ENCODE data around the gene SPRR2G.
"Not testable (repeated sequence)": the region's sequence is repeated elsewhere in the genome, so short reads cannot be mapped to it uniquely, and the experiment has no call there.

SPRR2G gene

GRCh38 chr1:153128688-153129087 is 22.0 kb downstream of the SPRR2G start:
- not testable (repeated sequence) for H3K27ac Mint-ChIP-seq; DNase-seq; H3K4me3 Mint-ChIP-seq; ATAC-seq; H3K4me1 Mint-ChIP-seq; H3K36me3 Mint-ChIP-seq (ENCODE audit: low read depth)
- peaks cover 20% of the 10 kb centered on the region for H3K27me3 Mint-ChIP-seq
- peaks cover 18% of the 10 kb centered on the region for H3K9me3 Mint-ChIP-seq

GRCh38 chr1:153127296-153127695 is 23.4 kb downstream of the SPRR2G start:
- peaks cover 18% of the 10 kb centered on the region for H3K9me3 Mint-ChIP-seq
- DNase-seq (no peak), ATAC-seq (no peak)
- no peak overlapping the region for H3K4me3 Mint-ChIP-seq
- H3K4me1 Mint-ChIP-seq = no peaks in the 10 kb centered on the region
- H3K27me3 Mint-ChIP-seq = peaks cover 14% of the 10 kb centered on the region
- H3K36me3 Mint-ChIP-seq (ENCODE audit: low read depth) = no peaks in the 10 kb centered on the region
- no peak overlapping the region for H3K27ac Mint-ChIP-seq

- ATAC-seq (no peak), DNase-seq (no peak)
- Mint-ChIP-seq H3K36me3 (ENCODE audit: low read depth) (no peaks in the 10 kb centered on the region), H3K4me1 (no peaks in the 10 kb centered on the region), H3K4me3 (no peak overlapping the region), H3K27me3 (peaks cover 7% of the 10 kb centered on the region), H3K27ac (no peak overlapping the region), H3K9me3 (peaks cover 18% of the 10 kb centered on the region)
These were observed 25.2 kb downstream of the SPRR2G start for GRCh38 chr1:153125536-153125935.

GRCh38 chr1:153123793-153124192 is 26.9 kb downstream of the SPRR2G start:
- not testable (repeated sequence) for H3K36me3 Mint-ChIP-seq (ENCODE audit: low read depth); DNase-seq; H3K27me3 Mint-ChIP-seq; ATAC-seq; H3K27ac Mint-ChIP-seq; H3K4me3 Mint-ChIP-seq; H3K4me1 Mint-ChIP-seq
- H3K9me3 Mint-ChIP-seq = peaks cover 18% of the 10 kb centered on the region

GRCh38 chr1:153122831-153123421 is 27.8 kb downstream of the SPRR2G start:
- ATAC-seq (no peak), DNase-seq (no peak)
- Mint-ChIP-seq H3K27ac (no peak overlapping the region), H3K4me3 (no peak overlapping the region), H3K9me3 (peaks cover 18% of the 10 kb centered on the region), H3K36me3 (ENCODE audit: low read depth) (no peaks in the 10 kb centered on the region), H3K4me1 (no peaks in the 10 kb centered on the region), H3K27me3 (no peaks in the 10 kb centered on the region)

- ATAC-seq (no peak), DNase-seq (no peak)
- Mint-ChIP-seq H3K4me1 (no peaks in the 10 kb centered on the region), H3K4me3 (no peak overlapping the region), H3K36me3 (ENCODE audit: low read depth) (no peaks in the 10 kb centered on the region), H3K9me3 (peaks cover 17% of the 10 kb centered on the region), H3K27ac (no peak overlapping the region), H3K27me3 (no peaks in the 10 kb centered on the region)
These were observed 29.7 kb downstream of the SPRR2G start for GRCh38 chr1:153120945-153121344.

GRCh38 chr1:153119491-153119971 is 31.2 kb downstream of the SPRR2G start:
- no peak overlapping the region for H3K27ac Mint-ChIP-seq
- no peak for ATAC-seq
- H3K27me3 Mint-ChIP-seq = peaks cover 6% of the 10 kb centered on the region
- H3K4me1 Mint-ChIP-seq = no peaks in the 10 kb centered on the region
- no peak for DNase-seq
- H3K9me3 Mint-ChIP-seq = peaks cover 3% of the 10 kb centered on the region
- no peak overlapping the region for H3K4me3 Mint-ChIP-seq
- H3K36me3 Mint-ChIP-seq (ENCODE audit: low read depth) = no peaks in the 10 kb centered on the region

GRCh38 chr1:153115264-153115663 is 35.4 kb downstream of the SPRR2G start:
- DNase-seq; H3K4me1 Mint-ChIP-seq; H3K27ac Mint-ChIP-seq; ATAC-seq; H3K36me3 Mint-ChIP-seq (ENCODE audit: low read depth); H3K27me3 Mint-ChIP-seq; H3K4me3 Mint-ChIP-seq; H3K9me3 Mint-ChIP-seq: not testable (repeated sequence)

- H3K4me3 Mint-ChIP-seq = no peak within 1 kb of the TSS
- H3K36me3 Mint-ChIP-seq (ENCODE audit: low read depth) = no peaks in the 10 kb centered on the region
- ATAC-seq (no peak), DNase-seq (no peak)
- H3K27ac Mint-ChIP-seq = no peak within 1 kb of the TSS
- H3K27me3 Mint-ChIP-seq = peaks cover 6% of the 10 kb centered on the region
- no peaks in the 10 kb centered on the region for H3K4me1 Mint-ChIP-seq
- H3K9me3 Mint-ChIP-seq = no peaks in the 10 kb centered on the region
These were observed 37.3 kb downstream of the SPRR2G start, which contains the start of gene SPRR2F for GRCh38 chr1:153113416-153113815. Gene SPRR2F (minus strand): TSS chr1:153113516. CDS start chr1:153112733, 783 bp downstream.

GRCh38 chr1:153112454-153112853 is 38.2 kb downstream of the SPRR2G start:
- not testable (repeated sequence) for H3K9me3 Mint-ChIP-seq; DNase-seq; H3K4me3 Mint-ChIP-seq; H3K4me1 Mint-ChIP-seq; H3K27me3 Mint-ChIP-seq; H3K27ac Mint-ChIP-seq; ATAC-seq; H3K36me3 Mint-ChIP-seq (ENCODE audit: low read depth)

GRCh38 chr1:153100245-153100644 is 50.4 kb downstream of the SPRR2G start:
- no peak overlapping the region for H3K4me3 Mint-ChIP-seq
- no peaks in the 10 kb centered on the region for H3K4me1 Mint-ChIP-seq
- DNase-seq (no peak), ATAC-seq (no peak)
- H3K9me3 Mint-ChIP-seq = no peaks in the 10 kb centered on the region
- no peaks in the 10 kb centered on the region for H3K36me3 Mint-ChIP-seq (ENCODE audit: low read depth)
- H3K27ac Mint-ChIP-seq = no peak overlapping the region
- H3K27me3 Mint-ChIP-seq = peaks cover 23% of the 10 kb centered on the region
